PC-3 (cell line): ENCODE data around the gene CTNNAL1. TPM values are rescaled to one million over a fixed set of nuclear protein-coding genes. Genes with fewer than 3 reads are reported as not detected.
"Not testable (repeated sequence)": the region's sequence is repeated elsewhere in the genome, so short reads cannot be mapped to it uniquely, and the experiment has no call there.

Experiments
- ATAC-seq: fragments of 200-7000 bp; cut with Tn5 transposase; 2 replicates; pipeline ENCODE4 v1.9.1; 2020; ENCODE audit warnings: mild to moderate bottlenecking, moderate library complexity
- BruUV-seq: library from RNA; stranded (reverse); fragments of 400-500 nt; replicated peaks from 2 replicates; lab custom pipeline; 2021; lab: Mats Ljungman, UMichigan
- CTCF ChIA-PET: fragments of 300-600 bp; sonication (Branson Sonifier 250); formaldehyde crosslinking; loops from one replicate; lab custom pipeline; 2022; ENCODE audit warnings: antibody characterized with exemption; lab: Charles Lee
- POLR2A ChIA-PET: fragments of 300-600 bp; sonication (Branson Sonifier 250); formaldehyde crosslinking; loops from one replicate; lab custom pipeline; 2022; ENCODE audit warnings: antibody characterized with exemption; ENCODE audit not compliant: unreplicated experiment; lab: Charles Lee
- DNase-seq: peaks from one replicate; pipeline ENCODE4 v3.0.0-alpha.2; 2015
- H2AFZ ChIP-seq: fragments of 300-600 bp; sonication (generic); 2 replicates; pipeline ENCODE4 v1.6.0; 2016; ENCODE audit warnings: antibody characterized with exemption, low read length
- H3F3A ChIP-seq: fragments of 300-600 bp; sonication (generic); one replicate; pipeline ENCODE4 v1.6.0; 2017; ENCODE audit warnings: antibody characterized with exemption, low read length, control low read depth, mild to moderate bottlenecking; ENCODE audit not compliant: unreplicated experiment
- H3K27ac ChIP-seq: fragments of 300-600 bp; sonication (generic); 2 replicates; pipeline ENCODE4 v1.5.1; 2016; ENCODE audit warnings: mild to moderate bottlenecking, low read length
- H3K27me3 ChIP-seq: fragments of 300-600 bp; sonication (generic); 2 replicates; pipeline ENCODE4 v1.6.1; 2016; ENCODE audit warnings: low read length, mixed read lengths
- H3K36me3 ChIP-seq: fragments of 300-600 bp; sonication (generic); 2 replicates; pipeline ENCODE4 v1.6.1; 2016; ENCODE audit warnings: low read depth, mixed run types, low read length, mixed read lengths
- H3K4me1 ChIP-seq: fragments of 300-600 bp; sonication (generic); 2 replicates; pipeline ENCODE4 v1.5.1; 2016; ENCODE audit warnings: low read length; ENCODE audit not compliant: insufficient read depth
- H3K4me2 ChIP-seq: fragments of 300-600 bp; sonication (generic); 2 replicates; pipeline ENCODE4 v1.6.0; 2016; ENCODE audit warnings: low read length
- H3K4me3 ChIP-seq: fragments of 300-600 bp; sonication (generic); 2 replicates; pipeline ENCODE4 v1.5.1; 2016; ENCODE audit warnings: mild to moderate bottlenecking, low read length, mixed read lengths
- H3K79me2 ChIP-seq: fragments of 300-600 bp; sonication (generic); 2 replicates; pipeline ENCODE4 v1.6.1; 2017; ENCODE audit warnings: low read length, mixed read lengths
- H3K9ac ChIP-seq: fragments of 300-600 bp; sonication (generic); 2 replicates; pipeline ENCODE4 v1.6.0; 2016; ENCODE audit warnings: mild to moderate bottlenecking, low read length
- H3K9me2 ChIP-seq: fragments of 300-600 bp; sonication (generic); replicated peaks from 2 replicates; pipeline ENCODE4 v1.6.1; 2016; ENCODE audit warnings: mixed run types, low read length, mixed read lengths
- H3K9me3 ChIP-seq: fragments of 300-600 bp; sonication (generic); 2 replicates; pipeline ENCODE4 v1.6.1; 2016; ENCODE audit warnings: low read length, mixed read lengths
- H4K20me1 ChIP-seq: fragments of 300-600 bp; sonication (generic); 2 replicates; pipeline ENCODE4 v1.6.1; 2016; ENCODE audit warnings: low read length, mixed read lengths
- CTCF ChIP-seq: fragments of 300-600 bp; sonication (generic); conservative IDR thresholded peaks from 2 replicates; pipeline ENCODE4 v1.5.1; 2017; ENCODE audit warnings: antibody characterized with exemption, low read depth, mild to moderate bottlenecking, low read length
- EZH2 ChIP-seq: fragments of 300-600 bp; sonication (generic); IDR thresholded peaks from one replicate; pipeline ENCODE4 v1.6.1; 2017; ENCODE audit warnings: antibody characterized with exemption, mild to moderate bottlenecking, low read length; ENCODE audit not compliant: unreplicated experiment
- EZH2phosphoT487 ChIP-seq: fragments of 300-600 bp; sonication (generic); IDR thresholded peaks from 2 replicates; pipeline ENCODE4 v1.6.1; 2018; ENCODE audit warnings: mild to moderate bottlenecking, antibody characterized with exemption, low read length, borderline replicate concordance
- intact Hi-C: fragments of 100-400 bp; cut with micrococcal nuclease; formaldehyde crosslinking; loops from 2 replicates; pipeline ENCODE4 v1.9.0; 2023
- total RNA-seq: library from RNA; depleted of rRNA; stranded (reverse); fragments of >200 nt; gene quantifications from 2 replicates; pipeline ENCODE4 v1.2.3, GENCODE V29; 2014

Gene CTNNAL1
- total RNA-seq, 1 experiment from 2014 or later: 97.7 TPM

GRCh38 chr9:108924466-108924865 is 88.8 kb downstream of the CTNNAL1 start:
- Histone ChIP-seq H3K27ac (no peak overlapping the region), H3K36me3 (peaks cover 24% of the 10 kb centered on the region; the same call in 1 of the 2 replicates), H3K79me2 (no peaks in the 10 kb centered on the region), H3K9me2 (no peaks in the 10 kb centered on the region), H3K4me1 (no peaks in the 10 kb centered on the region), H3K9me3 (no peaks in the 10 kb centered on the region), H3K4me3 (no peak overlapping the region), H3K9ac (no peak overlapping the region), H3F3A (no peaks in the 10 kb centered on the region), H4K20me1 (no peaks in the 10 kb centered on the region), H3K4me2 (no peak overlapping the region), H3K27me3 (no peaks in the 10 kb centered on the region), H2AFZ (no peak overlapping the region)
- TF ChIP-seq CTCF: no peak
- no peak for TF ChIP-seq EZH2phosphoT487
- no peak for TF ChIP-seq EZH2
- ChIA-PET CTCF (no interaction called here), POLR2A (no interaction called here)
- no TSS peak for BruUV-seq
- intact Hi-C loops: no loop called here
- DNase-seq (no peak), ATAC-seq (no peak)

GRCh38 chr9:108921200-108921599 is 92.1 kb downstream of the CTNNAL1 start:
- Histone ChIP-seq H4K20me1 (no peaks in the 10 kb centered on the region), H3K9me2 (no peaks in the 10 kb centered on the region), H3F3A (no peaks in the 10 kb centered on the region), H3K27me3 (no peaks in the 10 kb centered on the region), H3K79me2 (no peaks in the 10 kb centered on the region), H3K4me2 (no peak overlapping the region), H3K36me3 (peaks cover 21% of the 10 kb centered on the region; the same call in 1 of the 2 replicates), H3K4me1 (no peaks in the 10 kb centered on the region), H3K9ac (no peak overlapping the region), H3K4me3 (no peak overlapping the region), H3K9me3 (no peaks in the 10 kb centered on the region), H2AFZ (no peak overlapping the region), H3K27ac (no peak overlapping the region)
- intact Hi-C loops: no loop called here
- no TSS peak for BruUV-seq
- no peak for DNase-seq
- TF ChIP-seq EZH2 (no peak), CTCF (no peak), EZH2phosphoT487 (no peak)
- ChIA-PET POLR2A (no interaction called here), CTCF (no interaction called here)
- ATAC-seq: no peak

GRCh38 chr9:108920401-108920800 is 92.9 kb downstream of the CTNNAL1 start:
- H2AFZ ChIP-seq, intact Hi-C loops, H3K27ac ChIP-seq, ATAC-seq, POLR2A ChIA-PET, H3K27me3 ChIP-seq, H3K9me2 ChIP-seq, H3K4me3 ChIP-seq, DNase-seq, H3K9ac ChIP-seq, H3K79me2 ChIP-seq, CTCF ChIA-PET, H4K20me1 ChIP-seq, BruUV-seq, H3K4me1 ChIP-seq, H3K4me2 ChIP-seq, H3K9me3 ChIP-seq, H3F3A ChIP-seq: not testable (repeated sequence)
- peaks cover 22% of the 10 kb centered on the region; the same call in 1 of the 2 replicates for H3K36me3 ChIP-seq
